IMR-90 (cell line): ENCODE data around the gene RBM15B. TPM values are rescaled to one million over a fixed set of nuclear protein-coding genes. Genes with fewer than 3 reads are reported as not detected.

Source experiments
- ATAC-seq: fragments of 200-7000 bp; cut with Tn5 transposase; 2 replicates; pipeline ENCODE4 v1.9.1; 2020; ENCODE audit warnings: low read depth, mild to moderate bottlenecking, moderate library complexity
- BruUV-seq: library from RNA; stranded (reverse); fragments of 400-500 nt; replicated peaks from 2 replicates; lab custom pipeline; 2021; lab: Mats Ljungman, UMichigan
- CTCF ChIA-PET: fragments of 300-600 bp; formaldehyde crosslinking; extraction: SDS; loops from one replicate; lab custom pipeline; 2021; ENCODE audit warnings: antibody characterized with exemption; lab: Yijun Ruan, JAX
- POLR2A ChIA-PET: fragments of 300-600 bp; sonication (Branson Sonifier 250); formaldehyde crosslinking; loops from one replicate; lab custom pipeline; 2022; ENCODE audit warnings: antibody characterized with exemption; ENCODE audit not compliant: unreplicated experiment; lab: Charles Lee
- DNase-seq: peaks from one replicate; pipeline ENCODE4 v3.0.0; 2013
- H2AFZ ChIP-seq: replicated peaks from 2 replicates; pipeline ENCODE3; 2013; ENCODE audit warnings: low read length, mild to moderate bottlenecking; ENCODE audit not compliant: poor library complexity
- H2AK5ac ChIP-seq: 2 replicates; pipeline ENCODE4 v1.6.1; 2013; ENCODE audit warnings: low read depth, low read length, inconsistent platforms
- H2AK9ac ChIP-seq: replicated peaks from 2 replicates; pipeline ENCODE3; 2013; ENCODE audit warnings: mild to moderate bottlenecking, low read depth, low read length, moderate library complexity; ENCODE audit not compliant: poor library complexity
- H2BK120ac ChIP-seq: 2 replicates; pipeline ENCODE4 v1.6.1; 2013; ENCODE audit warnings: low read depth, low read length, inconsistent platforms
- H2BK15ac ChIP-seq: 3 replicates; pipeline ENCODE4 v1.6.1; 2013; ENCODE audit warnings: low read depth, low read length, inconsistent platforms
- H2BK20ac ChIP-seq: 2 replicates; pipeline ENCODE4 v1.6.1; 2013; ENCODE audit warnings: low read depth, mild to moderate bottlenecking, inconsistent platforms, low read length, moderate library complexity
- H2BK5ac ChIP-seq: 2 replicates; pipeline ENCODE4 v1.6.1; 2013; ENCODE audit warnings: mild to moderate bottlenecking, low read depth, low read length, inconsistent platforms; ENCODE audit not compliant: poor library complexity, severe bottlenecking
- H3K14ac ChIP-seq: replicated peaks from 2 replicates; pipeline ENCODE4 v1.6.1; 2013; ENCODE audit warnings: low read depth, low read length, inconsistent platforms
- H3K18ac ChIP-seq: 2 replicates; pipeline ENCODE4 v1.6.1; 2013; ENCODE audit warnings: low read depth, low read length, control low read depth
- H3K23ac ChIP-seq: 2 replicates; pipeline ENCODE4 v1.6.1; 2013; ENCODE audit warnings: low read depth, low read length, inconsistent platforms
- H3K27ac ChIP-seq: 2 replicates; pipeline ENCODE4 v1.5.1; 2013; ENCODE audit warnings: mild to moderate bottlenecking, control low read depth, low read length; ENCODE audit not compliant: insufficient read depth
- H3K27me3 ChIP-seq: 2 replicates; pipeline ENCODE4 v1.6.1; 2013; ENCODE audit warnings: low read length; ENCODE audit not compliant: control insufficient read depth, insufficient read depth
- H3K36me3 ChIP-seq: 2 replicates; pipeline ENCODE4 v1.6.1; 2013; ENCODE audit warnings: low read length, mixed read lengths; ENCODE audit not compliant: control insufficient read depth, insufficient read depth
- H3K4ac ChIP-seq: 2 replicates; pipeline ENCODE4 v1.6.1; 2013; ENCODE audit warnings: low read depth, low read length, inconsistent platforms
- H3K4me1 ChIP-seq: 2 replicates; pipeline ENCODE4 v1.6.1; 2013; ENCODE audit warnings: low read length, mixed read lengths; ENCODE audit not compliant: control insufficient read depth, insufficient read depth
- H3K4me2 ChIP-seq: 2 replicates; pipeline ENCODE4 v1.6.1; 2013; ENCODE audit warnings: low read depth, mild to moderate bottlenecking, control low read depth, low read length, moderate library complexity
- H3K4me3 ChIP-seq: 2 replicates; pipeline ENCODE4 v1.5.1; 2013; ENCODE audit warnings: low read depth, mild to moderate bottlenecking, control low read depth, low read length, moderate library complexity; ENCODE audit not compliant: insufficient read depth
- H3K56ac ChIP-seq: 2 replicates; pipeline ENCODE4 v1.6.1; 2013; ENCODE audit warnings: low read length, inconsistent platforms; ENCODE audit not compliant: insufficient read depth; ENCODE audit errors: extremely low read depth
- H3K79me1 ChIP-seq, 2 experiments: 2 replicates each; pipeline ENCODE4 v1.6.1; 2013; ENCODE audit warnings: low read length in 2 of 2, inconsistent platforms in 1 of 2, low read depth in 1 of 2
- H3K9ac ChIP-seq: 2 replicates; pipeline ENCODE4 v1.6.1; 2013; ENCODE audit warnings: low read depth, low read length, control low read depth
- H3K9me1 ChIP-seq: 2 replicates; pipeline ENCODE4 v1.6.1; 2013; ENCODE audit warnings: low read length, inconsistent platforms; ENCODE audit not compliant: insufficient read depth
- H3K9me3 ChIP-seq: 2 replicates; pipeline ENCODE4 v1.6.1; 2013; ENCODE audit warnings: low read length; ENCODE audit not compliant: control insufficient read depth, insufficient read depth
- H4K20me1 ChIP-seq: 2 replicates; pipeline ENCODE4 v1.6.1; 2013; ENCODE audit warnings: low read length, inconsistent platforms; ENCODE audit not compliant: insufficient read depth
- H4K5ac ChIP-seq: 2 replicates; pipeline ENCODE4 v1.6.1; 2013; ENCODE audit warnings: mild to moderate bottlenecking, low read depth, low read length, control low read depth
- H4K8ac ChIP-seq, 2 experiments: 2 replicates each; pipeline ENCODE4 v1.6.1; 2013; ENCODE audit warnings: low read depth in 2 of 2, low read length in 2 of 2, control low read depth in 1 of 2, inconsistent platforms in 1 of 2
- H4K91ac ChIP-seq: 2 replicates; pipeline ENCODE4 v1.6.1; 2013; ENCODE audit warnings: low read depth, low read length, inconsistent platforms; ENCODE audit not compliant: insufficient read depth
- FOS ChIP-seq: fragments of 150-350 bp; IDR thresholded peaks from 2 replicates; pipeline ENCODE4 v1.6.1; 2016; ENCODE audit warnings: low read depth, low read length
- MXI1 ChIP-seq: IDR thresholded peaks from 2 replicates; pipeline ENCODE4 v1.6.1; 2012; ENCODE audit warnings: low read depth, mild to moderate bottlenecking, low read length, moderate library complexity, borderline replicate concordance
- RFX5 ChIP-seq: IDR thresholded peaks from 2 replicates; pipeline ENCODE4 v1.8.0; 2012; ENCODE audit warnings: low read depth, mild to moderate bottlenecking, low read length, moderate library complexity
- dilution Hi-C: fragments of 300-500 bp; cut with HindIII; formaldehyde crosslinking; loops from one replicate; pipeline ENCODE4 v1.14.3; 2018; ENCODE audit warnings: low sequenced_read_pairs; ENCODE audit not compliant: unreplicated experiment
- in situ Hi-C: fragments of 300-500 bp; cut with MboI; formaldehyde crosslinking; loops from 3 replicates; pipeline ENCODE4 v1.14.3; 2019; ENCODE audit warnings: low sequenced_read_pairs, inconsistent platforms, mixed read lengths
- intact Hi-C: fragments of 100-400 bp; cut with micrococcal nuclease; formaldehyde crosslinking; loops from 2 replicates; pipeline ENCODE4 v1.10.0; 2022
- polyA plus RNA-seq, 3 experiments: library from polyadenylated mRNA; depleted of rRNA; stranded (reverse); fragments of >200 nt; gene quantifications; 2 replicates each; pipeline ENCODE4 v1.2.3, GENCODE V29; 2012; ENCODE audit warnings: low replicate concordance in 1 of 3
- total RNA-seq: library from RNA; depleted of rRNA; stranded (reverse); fragments of >200 nt; gene quantifications from 2 replicates; pipeline ENCODE4 v1.2.3, GENCODE V29; 2012

RBM15B gene
- total and polyA plus RNA-seq, 2 of the 4 experiments (the other 2 are of a cell fraction): 16.2 to 17.4 TPM

GRCh38 chr3:51375136-51375535 is 15.9 kb upstream of the RBM15B start:
- Histone ChIP-seq H3K9ac (no peak overlapping the region), H4K8ac (no peak overlapping the region), H3K14ac (no peak overlapping the region), H3K79me1 (no peaks in the 10 kb centered on the region), H4K5ac (no peak overlapping the region), H2AK5ac (no peak overlapping the region), H2AFZ (no peak overlapping the region), H3K27ac (no peak overlapping the region), H3K4me3 (no peak overlapping the region), H2BK20ac (no peak overlapping the region), H3K4me1 (no peaks in the 10 kb centered on the region), H4K20me1 (no peaks in the 10 kb centered on the region), H3K23ac (no peak overlapping the region), H3K9me1 (no peaks in the 10 kb centered on the region), H3K27me3 (peaks cover 8% of the 10 kb centered on the region), H3K36me3 (no peaks in the 10 kb centered on the region), H2AK9ac (no peak overlapping the region), H2BK15ac (no peak overlapping the region), H3K18ac (no peak overlapping the region), H3K4ac (no peak overlapping the region), H3K9me3 (no peaks in the 10 kb centered on the region), H2BK5ac (no peak overlapping the region), H3K56ac (no peak overlapping the region), H3K4me2 (no peak overlapping the region), H2BK120ac (no peak overlapping the region), H4K91ac (no peak overlapping the region)
- POLR2A ChIA-PET: no interaction called here
- ATAC-seq: no peak
- no peak for DNase-seq
- CTCF ChIA-PET: no interaction called here
- intact Hi-C loops (no loop called here), dilution Hi-C loops (no loop called here), in situ Hi-C loops (loop anchor here (10.0 to 25.0 kb wide), 3 partner anchors 410 to 1038 kb away; partner anchors contain the start of genes PARP3, RASSF1, RRP9 and TUSC2)
- BruUV-seq: no TSS peak
- no peak for TF ChIP-seq MXI1
- TF ChIP-seq RFX5: no peak
- TF ChIP-seq FOS: no peak
